Measurements from ENCODE around the gene BMPR2. TPM values are rescaled to one million over a fixed set of nuclear protein-coding genes. Genes with fewer than 3 reads are reported as not detected.
"Not testable (repeated sequence)": the region's sequence is repeated elsewhere in the genome, so short reads cannot be mapped to it uniquely, and the experiment has no call there.

The BMPR2 gene
- polyA plus RNA-seq, 12 donors = 30.8 to 50.1 (median 38.8) TPM; not detected in 1

DNA sequence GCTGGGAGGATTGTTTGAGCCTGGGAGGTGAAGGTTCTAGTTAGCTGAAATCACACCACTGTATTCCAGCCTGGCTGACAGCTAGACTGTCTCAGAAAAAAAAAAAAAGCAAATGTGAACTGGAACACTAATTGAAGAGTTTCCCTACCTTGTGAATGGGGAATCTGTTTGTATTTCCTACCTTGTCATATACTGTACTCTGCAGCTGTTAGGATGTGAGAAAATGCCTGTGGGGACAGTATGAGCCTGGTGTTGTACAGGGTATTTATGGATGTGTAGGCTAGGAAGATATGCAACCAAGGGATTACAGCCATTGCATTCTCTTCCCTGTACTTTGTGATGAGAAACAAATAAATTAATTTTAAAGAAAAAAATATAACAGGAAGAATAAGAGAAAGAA is 145.3 kb downstream of the BMPR2 start:
- no peak for DNase-seq

GRCh38 chr2:202529389-202529788 is 153.3 kb downstream of the BMPR2 start:
- no peak for DNase-seq

GRCh38 chr2:202530038-202530437 is 153.9 kb downstream of the BMPR2 start:
- DNase-seq = no peak

- DNase-seq = not testable (repeated sequence)
Measured at GRCh38 chr2:202535290-202535689, 159.2 kb downstream of the BMPR2 start.

- no peak for DNase-seq
Measured at GRCh38 chr2:202541137-202541536, 165.0 kb downstream of the BMPR2 start.

DNA sequence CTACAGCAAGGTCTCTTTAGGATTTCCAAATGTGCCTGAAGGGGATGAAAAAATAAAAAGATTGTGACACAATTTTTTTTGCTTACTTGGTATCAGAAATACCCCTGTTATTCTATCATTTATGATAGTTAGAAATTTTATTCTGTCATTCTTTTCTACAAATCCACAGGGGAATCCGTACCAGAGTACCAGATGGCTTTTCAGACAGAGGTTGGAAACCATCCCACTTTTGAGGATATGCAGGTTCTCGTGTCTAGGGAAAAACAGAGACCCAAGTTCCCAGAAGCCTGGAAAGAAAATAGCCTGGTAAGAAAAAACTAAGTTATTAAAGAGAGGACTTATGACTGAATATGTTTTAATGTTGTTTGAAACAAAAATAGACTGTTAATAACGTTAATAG is 166.0 kb downstream of the BMPR2 start:
- no peak for DNase-seq

DNA sequence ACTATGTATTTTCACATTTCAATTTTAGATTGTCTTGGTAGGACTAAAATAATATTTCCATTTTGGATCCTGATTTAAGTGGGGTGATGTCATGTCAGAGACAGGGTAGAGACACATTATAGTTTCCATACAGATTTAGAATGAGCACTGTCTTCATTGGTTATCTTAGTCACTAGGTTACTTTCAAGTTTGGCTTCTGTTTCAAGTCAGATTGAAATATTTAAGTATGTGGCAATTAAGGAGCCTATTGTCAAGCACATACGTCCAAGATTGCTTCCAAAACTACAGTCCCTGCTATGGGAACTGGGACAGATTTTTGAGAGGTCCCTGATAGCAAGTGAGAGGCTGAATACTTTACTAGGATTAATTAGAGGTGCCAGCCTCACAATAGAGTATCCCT is 169.4 kb downstream of the BMPR2 start:
- DNase-seq = no peak

DNA sequence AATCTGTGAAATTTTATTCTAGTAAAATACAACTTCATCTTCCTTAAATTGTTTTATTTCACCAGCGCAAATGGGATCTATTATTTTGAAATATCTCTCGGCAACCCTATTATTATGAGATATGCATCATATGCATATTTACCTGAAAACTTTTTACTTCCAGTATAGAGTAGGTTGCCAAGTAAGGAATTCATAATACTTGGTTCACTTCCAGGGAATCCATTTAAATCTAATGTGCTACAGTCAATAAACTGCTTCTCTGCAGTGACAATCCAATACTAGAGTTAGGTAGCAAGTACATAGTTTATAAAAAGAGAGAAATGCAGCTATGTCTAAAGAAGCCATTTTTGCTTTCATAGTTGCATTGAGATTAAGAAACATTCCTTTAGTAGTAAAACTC is 169.8 kb downstream of the BMPR2 start:
- no peak for DNase-seq

DNA sequence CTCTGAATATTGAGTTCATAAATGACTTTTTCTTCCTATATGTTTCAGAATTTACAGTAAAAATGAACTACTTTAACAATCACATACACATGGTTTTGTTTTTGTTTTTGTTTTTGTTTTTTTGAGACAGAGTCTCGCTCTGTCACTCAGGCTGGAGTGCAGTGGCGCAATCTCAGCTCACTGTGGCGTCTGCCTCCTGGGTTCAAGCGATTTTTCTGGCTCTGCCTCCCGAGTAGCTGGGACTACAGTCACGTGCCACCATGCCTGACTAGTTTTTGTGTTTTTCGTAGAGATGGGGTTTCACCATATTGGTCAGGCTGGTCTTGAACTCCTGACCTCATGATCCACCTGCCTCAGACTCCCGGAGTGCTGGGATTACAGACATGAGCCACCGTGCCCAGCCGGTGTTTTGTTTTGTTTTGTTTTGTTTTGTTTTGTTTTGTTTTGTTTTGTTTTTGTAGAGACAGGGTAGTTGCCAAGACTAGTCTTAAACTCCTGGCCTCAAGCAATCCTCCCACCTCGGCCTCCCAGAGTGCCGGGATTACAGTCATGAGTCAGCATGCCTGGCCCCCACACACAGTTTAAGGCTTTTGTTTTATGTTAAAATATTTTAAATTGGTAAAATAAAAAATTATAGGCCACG is 170.5 kb downstream of the BMPR2 start:
- not testable (repeated sequence) for DNase-seq

GRCh38 chr2:202548240-202548639 is 172.1 kb downstream of the BMPR2 start:
- DNase-seq = no peak

DNA sequence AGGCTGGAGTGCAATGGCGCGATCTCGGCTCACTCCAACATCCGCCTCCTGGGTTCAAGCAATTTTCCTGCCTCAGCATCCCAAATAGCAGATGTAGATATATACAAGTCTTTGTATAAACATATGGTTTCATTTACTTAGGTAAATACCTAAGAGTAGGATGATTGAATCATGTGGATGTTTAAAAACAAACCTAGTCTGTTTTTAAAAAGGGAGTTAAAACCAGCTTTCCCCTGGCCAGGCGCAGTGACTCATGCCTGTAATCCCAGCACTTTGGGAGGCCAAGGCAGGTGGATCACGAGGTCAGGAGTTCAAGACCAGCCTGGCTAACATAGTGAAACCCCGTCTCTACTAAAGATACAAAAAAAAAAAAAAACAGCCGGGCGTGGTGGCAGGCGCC is 174.9 kb downstream of the BMPR2 start:
- DNase-seq = not testable (repeated sequence)

DNA sequence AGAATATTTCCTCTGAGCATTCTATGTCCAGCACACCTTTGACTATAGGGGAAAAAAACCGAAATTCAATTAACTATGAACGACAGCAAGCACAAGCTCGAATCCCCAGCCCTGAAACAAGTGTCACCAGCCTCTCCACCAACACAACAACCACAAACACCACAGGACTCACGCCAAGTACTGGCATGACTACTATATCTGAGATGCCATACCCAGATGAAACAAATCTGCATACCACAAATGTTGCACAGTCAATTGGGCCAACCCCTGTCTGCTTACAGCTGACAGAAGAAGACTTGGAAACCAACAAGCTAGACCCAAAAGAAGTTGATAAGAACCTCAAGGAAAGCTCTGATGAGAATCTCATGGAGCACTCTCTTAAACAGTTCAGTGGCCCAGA is 179.2 kb downstream of the BMPR2 start:
- no peak for DNase-seq

- DNase-seq = no peak
Measured at GRCh38 chr2:202560200-202560599, 184.1 kb downstream of the BMPR2 start.

GRCh38 chr2:202564226-202564625 is 188.1 kb downstream of the BMPR2 start:
- no peak for DNase-seq

GRCh38 chr2:202566286-202566685 is 190.2 kb downstream of the BMPR2 start:
- no peak for DNase-seq

- DNase-seq = no peak
Measured at GRCh38 chr2:202574541-202574940, 198.4 kb downstream of the BMPR2 start.

GRCh38 chr2:202575194-202575593 is 199.1 kb downstream of the BMPR2 start:
- DNase-seq = not testable (repeated sequence)

DNA sequence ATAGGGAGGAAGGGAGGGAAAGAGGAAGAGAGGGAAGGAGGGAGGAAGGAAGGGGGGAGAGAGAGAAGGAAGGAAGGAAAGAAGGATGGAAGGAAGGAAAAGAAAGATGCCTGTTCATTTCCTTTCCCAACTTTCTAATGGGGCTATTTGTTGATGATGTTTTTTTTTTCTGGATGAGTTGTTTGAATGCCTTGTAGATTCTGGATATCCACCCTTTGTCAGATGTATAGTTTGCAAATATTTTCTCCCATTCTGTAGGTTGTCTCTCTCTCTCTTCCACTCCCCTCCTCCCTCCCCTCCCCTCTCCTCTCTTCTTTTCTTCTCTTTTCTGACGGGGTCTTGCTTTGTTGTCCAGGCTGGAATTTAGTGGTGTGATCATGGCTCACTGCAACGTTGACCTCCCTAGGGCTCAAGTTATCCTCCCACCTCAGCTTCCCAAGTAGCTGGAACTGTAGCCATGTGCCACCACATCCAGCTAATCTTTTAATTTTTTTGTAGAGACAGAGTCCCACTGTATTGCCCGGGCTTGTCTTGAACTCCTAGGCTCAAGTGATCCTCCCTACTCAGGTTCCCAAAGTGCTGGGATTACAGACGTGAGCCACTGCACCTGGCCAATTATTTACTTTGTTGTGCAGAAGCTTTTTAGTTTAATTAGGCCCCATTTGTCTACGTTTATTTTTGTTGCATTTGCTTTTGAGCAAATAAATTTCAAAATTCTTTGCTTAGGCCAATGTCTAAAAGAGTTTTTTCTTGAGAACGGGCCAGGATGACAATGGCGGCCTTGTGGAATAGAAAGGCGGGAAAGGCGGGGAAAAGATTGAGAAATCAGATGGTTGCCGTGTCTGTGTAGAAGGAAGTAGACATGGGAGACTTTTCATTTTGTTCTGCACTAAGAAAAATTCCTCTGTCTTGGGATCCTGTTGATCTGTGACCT is 201.4 kb downstream of the BMPR2 start:
- DNase-seq = no peak

DNA sequence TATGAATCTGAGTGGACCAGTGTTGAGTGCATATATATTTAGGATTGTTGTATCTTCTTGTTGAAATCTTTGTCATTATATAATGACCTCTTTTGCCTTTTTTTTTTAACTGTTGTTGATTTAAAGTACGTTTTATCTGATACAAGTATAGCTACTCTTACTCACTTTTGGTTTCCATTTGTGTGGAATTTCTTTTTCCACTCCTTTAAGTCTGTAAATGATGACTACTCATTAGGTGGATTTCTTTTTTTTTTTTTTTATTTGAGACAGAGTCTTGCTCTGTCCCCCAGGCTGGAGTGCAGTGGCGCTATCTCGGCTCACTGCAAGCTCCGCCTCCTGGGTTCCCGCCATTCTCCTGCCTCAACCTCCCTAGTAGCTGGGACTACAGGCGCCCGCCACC is 206.7 kb downstream of the BMPR2 start:
- DNase-seq = not testable (repeated sequence)

DNA sequence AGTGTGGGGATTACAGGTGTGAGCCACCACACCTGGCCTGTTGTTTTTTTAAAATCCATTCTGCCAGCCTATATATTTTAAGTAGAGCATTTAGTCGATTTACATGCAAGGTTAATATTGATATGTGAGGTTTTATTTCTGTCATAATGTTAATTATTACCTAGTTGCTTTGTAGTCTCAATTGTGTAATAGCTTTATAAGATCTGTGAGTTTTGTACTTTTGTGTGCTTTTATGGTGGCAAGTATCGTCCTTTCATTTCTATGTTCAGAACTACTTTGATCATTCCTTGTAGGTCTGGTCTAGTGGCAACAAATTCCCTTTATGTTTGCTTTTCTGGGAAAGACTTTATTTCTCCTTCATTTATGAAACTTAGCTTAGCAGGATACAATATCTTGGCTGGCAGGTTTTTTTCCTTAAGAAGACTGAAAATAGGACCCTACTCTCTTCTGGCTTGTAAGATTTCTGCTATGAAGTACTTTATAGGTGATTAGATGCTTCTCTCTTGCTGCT is 207.6 kb downstream of the BMPR2 start:
- no peak for DNase-seq

- peak; percentile 66 for DNase-seq
Measured at GRCh38 chr2:202588647-202589581, 212.8 kb downstream of the BMPR2 start.

- DNase-seq = no peak
Measured at GRCh38 chr2:202589582-202589949, 213.4 kb downstream of the BMPR2 start.

Measured in muscle of arm (tissue), 12 donors.